Measurements from ENCODE around the gene CCL24.
"Not testable (repeated sequence)": the region's sequence is repeated elsewhere in the genome, so short reads cannot be mapped to it uniquely, and the experiment has no call there.

Gene CCL24, protein sequence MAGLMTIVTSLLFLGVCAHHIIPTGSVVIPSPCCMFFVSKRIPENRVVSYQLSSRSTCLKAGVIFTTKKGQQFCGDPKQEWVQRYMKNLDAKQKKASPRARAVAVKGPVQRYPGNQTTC

DNA sequence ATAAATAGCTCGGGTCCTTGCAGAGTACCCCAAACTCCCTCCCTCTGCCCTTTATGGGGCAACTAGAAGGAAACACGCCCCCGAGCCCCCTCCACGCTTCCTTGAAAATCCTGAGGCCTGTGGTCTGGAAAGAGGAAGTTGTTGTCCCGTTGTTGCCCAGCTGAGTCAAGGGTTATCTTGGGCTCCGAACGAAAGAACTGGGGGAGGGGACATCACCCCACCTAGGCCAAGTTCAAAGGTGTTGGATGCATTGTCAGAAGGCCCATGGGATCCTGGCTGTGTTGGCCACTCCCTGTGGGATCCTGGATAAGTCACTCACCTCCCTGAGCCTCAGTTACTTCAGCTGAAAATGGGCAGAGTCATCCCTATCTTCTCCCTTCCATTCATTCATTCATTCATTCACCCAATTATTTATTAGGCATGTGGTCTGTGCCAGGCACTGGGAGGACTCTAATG lies at the start of gene CCL24:
CCL24 (minus strand) TSS at position 26 of the 456 bp plus-strand sequence. CDS start 91 bp downstream, outside the sequence.
- DNase-seq, result no peak

DNA sequence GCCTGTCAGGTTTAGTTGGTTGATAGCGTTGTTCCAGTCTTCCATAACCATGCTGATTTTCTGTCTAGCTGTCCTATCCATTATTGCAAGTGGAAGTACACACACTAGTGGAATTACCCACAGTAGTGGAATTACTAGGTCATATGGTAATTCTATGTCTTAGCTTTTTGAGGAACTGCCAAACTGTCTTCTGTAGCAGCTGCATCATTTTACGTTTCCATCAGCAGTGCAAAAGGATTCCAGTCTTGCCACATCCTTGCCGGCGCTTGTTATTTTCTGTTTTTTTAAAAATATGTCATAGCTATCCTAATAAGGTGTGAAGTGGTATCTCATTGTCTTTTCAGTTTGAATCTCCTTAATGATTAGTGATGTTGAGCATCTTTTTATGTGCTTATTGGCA lies 48.0 kb upstream of the CCL24 start:
- no peak for DNase-seq

DNA sequence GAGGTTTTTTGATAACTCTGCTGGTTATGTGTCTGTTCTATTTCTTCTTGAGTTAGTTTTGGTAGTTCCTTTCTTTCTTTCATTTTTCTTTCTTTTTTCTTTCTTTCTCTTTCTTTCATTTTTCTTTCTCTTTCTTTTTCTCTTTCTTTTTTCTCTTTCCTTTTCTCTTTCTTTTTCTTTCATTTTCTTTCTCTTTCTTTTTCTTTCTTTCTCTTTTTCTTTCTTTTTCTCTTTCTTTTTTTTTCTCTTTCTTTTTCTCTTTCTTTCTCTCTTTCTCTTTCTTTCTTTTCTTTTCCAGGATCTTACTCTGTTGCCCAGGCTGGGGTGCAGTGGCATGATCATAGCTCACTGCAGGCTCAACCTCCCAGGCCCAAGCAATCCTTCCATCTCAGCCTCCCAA lies 44.8 kb upstream of the CCL24 start:
- no peak for DNase-seq

DNA sequence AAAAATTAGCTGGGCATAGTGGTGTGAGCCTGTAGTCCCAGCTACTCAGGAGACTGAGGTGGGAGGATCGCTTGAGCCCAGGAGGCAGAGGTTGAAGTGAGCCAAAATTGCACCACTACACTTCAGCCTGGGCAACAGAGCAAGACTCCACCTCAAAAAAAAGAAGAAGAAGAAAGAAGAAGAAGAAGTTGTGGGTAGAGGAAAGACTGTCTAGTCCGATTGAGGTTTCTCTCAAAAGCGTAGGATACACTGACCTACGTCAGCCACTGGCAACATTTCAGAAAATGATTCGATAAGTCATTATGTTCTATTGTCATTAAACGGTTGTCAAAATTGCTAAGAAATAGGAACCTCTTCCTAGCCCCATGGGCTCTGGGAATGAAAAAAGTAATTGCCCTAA lies 42.9 kb upstream of the CCL24 start:
- DNase-seq, result no peak

DNA sequence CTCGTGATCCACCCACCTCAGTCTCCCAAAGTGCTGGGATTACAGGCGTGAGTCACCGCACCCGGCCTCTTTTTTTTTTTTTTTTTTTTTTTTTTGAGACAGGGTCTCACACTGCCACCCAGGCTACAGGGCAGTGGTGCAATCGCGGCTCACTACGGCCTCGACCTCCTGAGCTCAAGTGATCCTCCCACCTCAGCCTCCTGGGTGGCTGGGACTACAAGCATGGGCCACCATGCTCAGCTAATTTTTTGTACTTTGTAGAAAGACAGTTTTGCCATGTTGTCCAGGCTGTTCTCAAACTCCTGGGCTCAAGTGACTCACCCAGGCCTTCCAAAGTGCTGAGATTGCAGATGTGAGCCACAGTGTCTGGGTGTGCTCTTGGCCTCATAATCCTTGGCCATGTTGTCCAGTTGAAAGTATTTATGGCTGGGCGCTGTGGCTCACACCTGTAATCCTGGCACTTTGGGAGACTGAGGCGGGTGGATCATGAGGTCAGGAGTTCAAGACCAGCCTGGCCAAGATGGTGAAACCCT lies 41.3 kb upstream of the CCL24 start:
- DNase-seq, result not testable (repeated sequence)

DNA sequence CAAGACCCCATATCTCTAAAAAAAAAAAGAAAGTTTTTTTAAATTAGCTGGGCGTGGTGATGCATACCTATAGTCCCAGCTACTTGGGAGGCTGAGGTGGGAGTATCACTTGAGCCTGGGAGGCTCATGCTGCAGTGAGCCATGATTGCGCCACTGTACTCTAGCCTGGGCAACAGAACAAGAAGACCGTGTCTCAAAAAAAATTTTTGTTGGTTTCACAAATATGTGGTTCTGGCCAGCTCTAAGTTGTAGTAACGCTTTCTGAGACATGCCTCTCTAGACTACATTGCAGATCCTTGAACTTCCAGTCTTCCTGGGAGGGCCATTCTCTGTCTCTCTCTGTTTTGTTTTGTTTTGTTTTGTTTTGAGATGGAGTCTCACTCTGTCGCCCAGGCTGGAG lies 40.6 kb upstream of the CCL24 start:
- no peak for DNase-seq

DNA sequence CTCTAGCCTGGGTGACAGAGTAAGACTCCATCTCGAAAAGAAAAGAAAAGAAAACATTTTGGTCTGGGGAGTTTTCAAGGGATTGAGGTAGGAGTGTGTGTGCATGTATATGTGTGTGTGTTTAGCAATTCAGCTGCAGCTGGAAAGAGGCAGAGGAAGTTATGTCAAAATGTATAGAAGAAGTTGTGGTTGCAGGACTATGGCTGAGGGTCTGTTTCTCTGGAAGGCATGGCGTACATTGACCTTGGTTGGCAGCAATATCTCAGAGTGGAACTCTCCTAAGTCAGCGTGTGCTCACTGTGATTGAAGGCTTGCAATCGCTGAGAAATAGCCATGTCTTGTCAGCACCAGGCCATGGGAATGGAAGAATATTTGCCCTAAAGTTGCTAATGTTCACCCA lies 36.6 kb upstream of the CCL24 start:
- no peak for DNase-seq

DNA sequence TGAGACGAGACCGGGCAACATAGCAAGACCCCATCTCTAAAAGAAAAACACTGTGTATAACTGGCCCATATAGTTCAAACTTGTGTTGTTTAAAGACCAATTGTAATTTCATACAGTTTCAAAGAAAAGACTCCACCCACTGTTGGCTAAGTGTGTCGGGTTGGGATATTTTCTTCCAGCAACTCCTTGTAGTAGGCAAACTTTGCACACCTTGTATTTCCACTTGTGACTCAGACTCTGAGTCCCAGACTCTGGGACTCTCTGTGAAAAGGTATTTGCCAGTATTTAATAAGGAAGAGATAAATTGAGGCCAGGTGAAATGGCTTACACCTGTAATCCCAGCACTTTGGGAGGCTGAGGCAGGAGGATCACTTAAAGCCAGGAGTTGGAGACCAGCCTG lies 36.0 kb upstream of the CCL24 start:
- DNase-seq, result no peak

DNA sequence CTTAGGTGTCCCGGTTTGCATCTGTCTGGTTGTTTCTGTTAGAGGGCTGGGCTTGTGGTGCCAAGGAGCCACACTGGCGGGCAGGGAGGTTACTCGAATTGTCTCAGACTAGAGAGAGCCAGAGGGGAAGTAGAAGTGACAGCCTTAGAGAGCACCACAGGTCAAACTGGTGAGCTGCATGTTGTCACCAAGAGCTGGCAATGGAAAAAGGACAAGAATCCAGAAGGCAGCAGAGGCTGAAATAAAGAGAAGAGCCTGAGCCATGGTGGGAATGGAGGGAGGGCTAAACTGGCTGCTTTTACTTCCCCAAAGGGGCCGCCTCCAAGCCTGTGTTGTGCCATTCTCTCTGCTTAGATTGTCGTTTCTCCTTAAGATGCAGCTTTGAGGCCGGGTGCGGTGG lies 34.1 kb upstream of the CCL24 start:
- no peak for DNase-seq

DNA sequence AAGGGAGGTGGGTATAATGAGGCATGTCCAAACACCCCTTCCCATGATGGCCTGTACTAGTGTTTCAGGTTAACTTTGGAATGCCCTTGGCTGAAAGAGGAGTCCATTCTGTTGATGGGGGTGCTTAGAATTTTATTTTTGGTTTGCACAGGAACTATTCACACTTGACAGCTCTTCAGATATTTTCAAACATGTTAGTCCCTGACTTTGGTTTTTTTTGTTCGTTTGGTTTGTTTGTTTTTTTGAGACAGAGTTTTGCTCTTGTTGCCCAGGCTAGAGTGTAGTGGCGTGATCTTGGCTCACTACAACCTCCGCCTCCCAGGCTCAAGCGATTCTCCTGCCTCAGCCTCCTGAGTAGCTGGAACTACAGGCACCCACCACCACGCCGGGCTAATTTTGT lies 31.5 kb upstream of the CCL24 start:
- not testable (repeated sequence) for DNase-seq

DNA sequence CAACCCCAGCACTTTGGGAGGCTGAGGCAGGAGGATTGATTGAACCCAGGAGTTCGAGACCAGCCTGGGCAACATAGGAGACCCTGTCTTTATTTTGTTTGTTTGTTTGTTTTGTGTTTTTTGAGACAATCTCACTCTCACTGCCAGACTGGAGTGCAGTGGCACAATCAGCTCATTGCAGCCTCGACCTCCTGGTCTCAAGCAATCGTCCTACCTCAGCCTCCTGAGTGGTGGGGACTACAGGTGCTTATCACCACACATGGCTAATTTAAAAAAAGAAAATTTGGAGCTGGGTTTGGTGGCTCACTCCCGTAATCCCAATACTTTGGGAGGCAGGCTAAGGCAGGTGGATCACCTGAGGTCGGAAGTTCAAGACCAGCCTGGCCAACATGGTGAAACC lies 30.6 kb upstream of the CCL24 start:
- DNase-seq, result no peak

DNA sequence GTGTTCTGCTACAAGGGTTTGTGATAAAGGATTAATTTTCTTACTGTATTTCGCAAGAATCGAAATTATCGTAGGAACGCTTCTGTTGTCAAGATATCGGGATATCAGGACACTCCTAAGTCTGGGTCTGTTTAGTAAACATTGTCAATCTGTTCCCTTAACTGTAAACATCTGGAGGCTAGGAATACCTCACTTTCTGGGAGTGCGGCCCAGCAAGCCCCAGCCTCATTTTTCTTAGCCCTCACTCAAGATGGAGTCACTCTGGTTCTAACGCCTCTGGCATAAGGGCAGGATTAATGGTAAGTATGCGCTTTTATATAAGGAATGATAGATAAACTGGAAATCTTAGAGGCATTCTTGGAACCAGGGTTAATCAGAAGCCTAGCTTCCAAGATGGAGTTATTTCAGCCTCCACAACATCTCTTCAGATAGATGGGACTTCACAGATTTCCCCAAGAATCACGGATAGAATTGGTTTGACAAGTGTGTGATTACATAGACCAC lies 30.1 kb upstream of the CCL24 start:
- no peak for DNase-seq

DNA sequence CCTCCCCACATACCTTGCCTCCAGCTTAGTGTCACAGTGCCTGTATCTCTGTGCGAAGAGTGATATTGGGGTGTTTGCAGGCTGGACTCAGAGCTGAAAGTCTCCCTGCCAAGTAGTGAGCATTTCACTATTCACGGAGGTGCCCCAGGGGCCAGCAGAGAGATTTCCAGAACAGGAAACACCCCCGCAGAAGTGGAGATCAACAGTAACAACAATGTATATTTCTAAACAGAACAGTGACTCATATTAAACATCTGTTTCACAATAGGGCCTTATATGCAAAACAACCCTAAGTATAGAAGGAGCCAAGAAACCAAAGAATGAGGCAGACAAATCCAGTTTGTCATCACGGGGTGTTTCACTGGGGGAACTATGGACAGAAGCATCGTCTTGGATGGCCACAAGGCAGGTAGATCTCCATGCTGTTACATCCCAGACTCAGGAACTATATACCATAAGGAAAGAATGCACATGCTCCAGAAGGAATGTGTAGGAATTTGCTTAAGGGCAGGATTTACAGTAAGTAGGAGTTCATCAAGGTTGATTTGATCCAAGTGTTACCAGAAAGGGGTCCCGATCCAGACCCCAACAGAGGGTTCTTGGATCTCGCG lies 29.3 kb upstream of the CCL24 start:
- peak; percentile 13 for DNase-seq

DNA sequence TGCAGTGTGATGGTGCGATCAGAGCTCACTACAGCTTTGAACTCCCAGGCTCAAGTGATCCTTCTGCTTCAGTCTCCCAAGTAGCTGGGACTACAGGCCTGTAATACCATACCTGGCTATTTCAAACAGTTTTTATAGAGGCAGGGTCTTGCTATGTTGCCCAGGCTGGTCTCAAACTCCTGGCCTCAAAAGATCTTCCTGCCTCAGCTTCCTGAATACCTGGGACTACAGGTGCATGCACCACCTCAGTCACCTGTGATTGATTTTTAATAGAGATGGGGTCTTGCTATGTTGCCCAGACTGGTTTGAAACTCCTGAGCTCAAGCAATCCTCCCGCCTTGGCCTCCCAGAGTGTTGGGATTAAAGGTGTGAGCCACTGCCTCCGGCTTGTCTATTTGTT lies 26.4 kb upstream of the CCL24 start:
- no peak for DNase-seq

DNA sequence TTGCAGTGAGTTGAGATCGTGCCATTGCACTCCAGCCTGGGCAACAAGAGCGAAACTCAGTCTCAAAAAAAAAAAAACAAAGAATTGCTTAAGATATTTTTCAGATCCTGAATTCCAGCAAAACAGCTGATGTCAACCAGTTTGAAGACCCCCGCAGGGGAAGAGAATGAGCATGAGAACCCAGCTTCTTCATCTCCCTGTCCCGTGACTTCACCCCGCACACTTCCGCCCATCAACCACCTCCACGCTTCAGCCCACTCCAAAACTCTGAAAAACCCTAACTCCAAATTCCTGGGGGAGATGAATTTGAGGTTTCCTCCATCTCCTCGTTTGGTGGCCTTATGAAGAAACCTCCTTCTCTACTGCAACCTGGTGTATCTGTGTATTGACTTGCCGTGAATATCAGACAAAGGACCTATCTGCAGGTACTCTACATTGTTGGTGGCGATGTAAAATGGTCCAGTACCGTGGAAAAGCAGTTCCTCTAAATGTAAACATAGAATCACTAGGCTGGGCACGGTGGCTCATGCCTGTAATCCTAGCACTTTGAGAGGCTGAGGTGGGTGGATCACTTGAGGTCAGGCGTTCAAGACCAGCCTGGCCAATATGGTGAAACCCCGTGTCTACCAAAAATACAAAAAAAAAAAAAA lies 24.8 kb upstream of the CCL24 start:
- DNase-seq, result not testable (repeated sequence)

DNA sequence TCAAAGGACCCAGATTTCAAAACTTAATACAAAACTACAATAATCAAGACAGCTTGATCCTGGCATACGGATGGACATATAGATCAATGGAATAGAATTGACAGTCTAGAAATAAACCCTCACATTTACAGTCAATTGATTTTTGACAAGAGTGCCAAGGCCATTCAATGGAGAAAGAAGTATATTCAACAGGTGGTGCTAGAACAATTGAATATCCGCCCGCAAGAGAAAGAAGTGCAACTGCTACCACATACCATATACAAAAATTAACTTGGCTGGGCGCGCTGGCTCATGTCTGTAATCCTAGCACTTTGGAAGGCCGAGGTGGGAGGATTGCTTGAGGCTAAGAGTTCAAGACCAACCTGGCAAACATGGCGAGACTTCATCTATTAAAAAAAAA lies 23.2 kb upstream of the CCL24 start:
- no peak for DNase-seq

DNA sequence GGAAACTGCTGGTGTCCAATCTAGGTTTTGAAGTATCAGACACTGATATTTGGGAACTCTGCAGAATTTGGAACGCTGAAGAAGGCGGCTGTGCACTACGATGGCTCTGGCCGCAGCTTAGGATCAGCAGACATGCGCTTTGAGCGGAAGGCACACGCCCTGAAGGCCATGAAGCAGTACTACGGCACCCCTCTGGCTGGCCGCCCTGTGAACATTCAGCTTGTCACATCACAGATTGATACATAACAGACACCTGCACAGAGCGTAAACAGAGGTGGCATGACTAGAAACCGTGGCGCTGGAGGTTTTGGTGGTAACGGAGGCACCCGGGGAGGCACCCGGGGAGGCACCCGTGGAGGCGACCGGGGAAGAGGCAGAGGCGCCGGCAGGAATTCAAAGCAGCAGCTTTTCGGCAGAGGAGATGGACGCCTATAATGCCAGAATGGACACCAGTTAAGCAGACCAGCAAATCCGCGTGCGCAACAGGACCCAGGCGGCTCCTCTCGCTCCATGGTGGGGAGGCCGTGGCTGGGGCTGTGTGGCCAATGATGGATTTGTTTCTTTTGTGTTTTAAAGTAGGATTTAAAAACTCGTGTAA lies 22.2 kb upstream of the CCL24 start:
- no peak for DNase-seq

DNA sequence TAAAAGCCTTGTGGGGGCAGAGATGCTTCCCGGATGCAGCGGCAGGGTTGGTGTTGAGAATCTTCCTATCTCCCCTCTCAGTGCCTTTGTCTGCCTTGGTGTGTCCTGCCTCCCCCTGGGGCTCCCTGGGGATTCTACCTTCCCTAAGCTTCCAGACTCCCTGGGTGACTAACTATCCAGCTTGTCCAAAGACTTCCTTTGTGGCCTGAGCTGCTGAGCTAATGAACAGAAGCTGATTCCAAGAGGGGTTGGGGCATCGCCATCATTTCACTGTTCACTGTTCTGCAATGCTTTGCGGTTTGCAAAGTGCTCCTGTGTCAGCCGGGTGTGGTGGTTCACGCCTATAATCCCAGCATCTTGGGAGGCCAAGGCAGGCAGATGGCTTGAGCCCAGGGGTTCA lies 20.1 kb upstream of the CCL24 start:
- DNase-seq, result not testable (repeated sequence)

DNA sequence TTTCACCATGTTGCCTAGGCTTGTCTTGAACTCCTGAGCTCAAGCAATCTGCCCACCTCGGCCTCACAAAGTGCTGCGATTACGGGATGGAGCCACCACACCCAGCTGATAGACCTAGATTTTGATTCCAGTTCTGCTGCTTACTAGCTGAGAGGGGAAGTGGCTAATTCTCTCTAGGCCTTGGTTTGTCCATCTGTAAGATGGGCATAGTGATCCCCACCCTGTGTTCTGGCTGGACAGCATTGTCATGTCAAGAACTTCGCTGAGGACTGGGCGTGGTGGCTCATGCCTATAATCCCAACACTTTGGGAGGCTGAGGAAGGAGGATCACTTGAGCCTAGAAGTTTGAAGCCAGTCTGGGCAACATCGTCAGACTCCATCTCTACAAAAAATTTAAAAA lies 17.4 kb upstream of the CCL24 start:
- DNase-seq, result no peak

DNA sequence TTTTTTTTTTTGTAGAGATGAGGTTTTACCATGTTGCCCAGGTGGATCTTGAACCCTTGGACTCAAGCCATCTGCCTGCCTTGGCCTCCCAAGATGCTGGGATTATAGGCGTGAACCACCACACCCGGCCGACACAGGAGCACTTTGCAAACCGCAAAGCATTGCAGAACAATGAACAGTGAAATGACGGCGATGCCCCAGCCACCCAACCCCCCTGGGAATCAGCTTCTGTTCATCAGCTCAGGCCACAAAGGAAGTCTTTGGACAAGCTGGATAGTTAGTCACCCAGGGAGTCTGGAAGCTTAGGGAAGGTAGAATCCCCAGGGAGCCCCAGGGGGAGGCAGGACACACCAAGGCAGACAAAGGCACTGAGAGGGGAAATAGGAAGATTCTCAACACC lies 16.1 kb upstream of the CCL24 start:
- not testable (repeated sequence) for DNase-seq

DNA sequence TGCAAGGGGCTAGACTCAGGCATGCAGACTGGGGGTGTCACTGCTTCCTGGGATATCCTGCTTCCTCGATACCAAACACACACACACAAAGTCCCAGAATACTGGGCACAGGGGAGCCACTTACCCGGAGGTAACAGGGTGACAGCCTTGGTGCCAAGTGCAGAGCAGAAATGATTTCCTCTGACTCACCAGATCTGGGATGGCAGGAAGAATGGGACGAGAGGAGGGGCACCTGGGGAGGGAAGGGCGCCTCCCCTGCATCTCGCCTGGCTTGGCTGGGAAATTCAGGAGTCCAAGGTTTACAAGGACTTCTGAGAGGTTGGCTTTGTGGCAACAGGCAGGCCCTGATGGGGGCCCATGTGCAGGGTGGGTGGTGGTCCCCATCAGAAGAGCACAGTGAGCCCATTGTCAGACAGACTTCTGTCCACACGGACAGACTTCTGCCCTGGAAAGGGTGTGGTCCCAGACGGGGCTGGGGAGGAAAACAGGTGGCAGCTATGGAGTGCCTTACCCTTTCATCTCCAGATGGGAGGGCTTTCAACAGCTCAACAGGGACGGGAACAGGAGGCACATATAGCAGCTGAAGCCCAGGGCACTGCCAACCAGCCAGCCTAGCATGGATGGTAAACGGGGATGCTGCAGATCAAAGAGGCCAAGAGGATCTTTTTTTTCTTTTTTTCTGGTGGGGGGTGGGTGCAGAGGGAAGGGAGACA lies 9.7 kb upstream of the CCL24 start:
- DNase-seq, result no peak

DNA sequence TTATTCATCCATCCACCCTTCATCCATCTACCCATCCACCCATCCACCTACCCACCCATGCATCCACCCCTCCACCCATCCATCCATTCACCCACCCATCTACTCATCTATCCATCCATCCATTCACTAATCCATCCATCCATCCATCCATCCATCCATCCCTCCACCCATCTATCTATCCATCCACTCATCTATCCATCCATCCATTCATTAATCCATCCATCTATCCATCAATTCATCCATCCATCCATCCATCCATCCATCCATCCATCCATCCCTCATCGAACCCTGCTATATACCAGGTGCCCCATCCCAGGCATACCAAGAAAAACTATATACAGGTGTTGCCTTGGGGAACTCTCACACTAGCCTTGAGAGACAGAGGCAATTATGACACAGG lies 7.1 kb upstream of the CCL24 start:
- DNase-seq, result no peak

DNA sequence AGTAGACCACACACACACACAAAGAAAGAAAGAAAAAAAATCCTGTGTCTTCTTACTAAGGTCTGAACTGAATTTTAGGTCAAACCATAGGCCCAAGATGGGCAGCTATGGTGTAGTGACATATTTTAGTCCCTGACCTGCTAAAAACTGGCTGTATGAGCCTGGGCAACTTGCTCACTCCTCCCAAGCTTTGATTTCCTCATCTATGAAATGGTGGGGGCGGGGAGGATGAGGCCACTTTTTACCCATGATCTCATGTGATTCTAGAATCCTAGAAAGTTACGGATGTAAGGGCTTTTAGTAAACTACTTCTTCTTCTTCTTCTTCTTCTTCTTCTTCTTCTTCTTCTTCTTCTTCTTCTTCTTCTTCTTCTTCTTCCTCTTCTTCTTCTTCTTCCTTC lies 6.1 kb upstream of the CCL24 start:
- no peak for DNase-seq
